Neural cell (in vitro differentiated cells): ENCODE data around the gene SGSH.

ENCODE experiments used
- CTCF ChIP-seq: fragments of 450-650 bp; IDR thresholded peaks from 2 replicates; pipeline ENCODE4 v1.5.1; 2014; ENCODE audit warnings: antibody characterized with exemption, mild to moderate bottlenecking, moderate library complexity; ENCODE audit not compliant: poor library complexity, severe bottlenecking
- EP300 ChIP-seq: fragments of 450-650 bp; conservative IDR thresholded peaks from 2 replicates; pipeline ENCODE4 v1.6.1; 2014; ENCODE audit warnings: antibody characterized with exemption, mild to moderate bottlenecking, moderate library complexity; ENCODE audit not compliant: poor library complexity, severe bottlenecking
- EZH2 ChIP-seq: fragments of 200-600, 300-800 bp; shearing (Covaris generic), sonication (generic); IDR thresholded peaks from 2 replicates; pipeline ENCODE4 v1.6.1; 2014; ENCODE audit warnings: antibody characterized with exemption, low read length, borderline replicate concordance, mild to moderate bottlenecking; ENCODE audit not compliant: insufficient read depth, poor library complexity, severe bottlenecking
- MXI1 ChIP-seq: fragments of 450-650 bp; conservative IDR thresholded peaks from 2 replicates; pipeline ENCODE4 v1.6.1; 2014; ENCODE audit warnings: antibody characterized with exemption, mild to moderate bottlenecking; ENCODE audit not compliant: poor library complexity, severe bottlenecking
- REST ChIP-seq: IDR thresholded peaks from 2 replicates; pipeline ENCODE4 v1.6.1; 2012; ENCODE audit warnings: borderline replicate concordance
- SMC3 ChIP-seq: fragments of 450-650 bp; conservative IDR thresholded peaks from 2 replicates; pipeline ENCODE4 v1.6.1; 2014; ENCODE audit warnings: antibody characterized with exemption, mild to moderate bottlenecking, moderate library complexity; ENCODE audit not compliant: poor library complexity
- TAF1 ChIP-seq: IDR thresholded peaks from 2 replicates; pipeline ENCODE4 v1.6.1; 2012; ENCODE audit warnings: low read depth

- TF ChIP-seq CTCF (no peak), EP300 (no peak), REST (no peak), MXI1 (no peak), EZH2 (no peak), SMC3 (no peak), TAF1 (no peak)
Observed at GRCh38 chr17:80260791-80261158, 40.6 kb upstream of the SGSH start, which contains the start of gene RNF213.
